Limb (tissue), 2 donors: ENCODE measurements around the gene FOXL3.
"Not testable (repeated sequence)": the region's sequence is repeated elsewhere in the genome, so short reads cannot be mapped to it uniquely, and the experiment has no call there.

Experiments
- DNase-seq, 2 donors: peaks; one replicate each; pipeline ENCODE4 v3.0.0-alpha.2; 2016; ENCODE audit errors: extremely low spot score in 2 of 2

The FOXL3 gene

DNA sequence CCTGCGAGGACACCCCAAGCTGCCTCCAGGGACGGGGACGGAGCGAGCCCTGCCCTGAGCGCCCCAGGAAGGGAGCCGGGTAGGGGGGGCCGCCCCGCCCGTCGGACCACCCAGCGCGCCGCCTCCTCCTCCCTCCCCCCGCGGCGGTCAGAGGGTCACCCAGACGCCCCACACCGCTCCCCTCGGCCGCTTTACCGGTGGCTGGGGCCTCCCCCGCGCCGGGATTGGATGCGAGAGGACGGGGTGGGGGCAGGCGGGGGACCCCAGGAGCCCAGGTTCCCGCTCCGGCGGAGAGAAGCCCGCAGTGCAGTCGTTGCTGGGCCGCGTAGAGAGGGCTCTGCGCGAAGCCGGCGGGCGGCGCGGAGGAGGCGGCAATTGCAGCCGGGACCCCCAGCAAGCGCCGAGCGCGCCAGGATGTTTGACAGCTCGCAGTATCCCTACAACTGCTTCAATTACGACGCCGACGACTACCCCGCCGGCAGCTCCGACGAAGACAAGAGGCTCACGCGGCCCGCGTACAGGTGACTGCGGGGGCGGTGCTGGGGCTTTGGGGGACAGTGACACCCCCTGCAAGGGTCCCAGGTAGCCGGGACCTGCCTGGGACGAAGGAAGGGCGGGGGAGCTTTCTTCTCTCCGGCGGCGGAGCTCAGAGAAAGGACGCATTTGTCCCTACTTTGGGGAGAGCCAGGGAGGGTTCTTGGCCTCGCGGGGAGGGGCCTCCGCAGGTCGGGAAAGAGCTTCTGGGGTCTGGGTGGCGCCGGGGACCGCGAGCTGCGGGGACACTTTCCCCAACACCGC lies at the start of gene FOXL3:
FOXL3 (plus strand) TSS at position 415 of the 798 bp plus-strand sequence; CDS start at position 415, 0 bp downstream.
- no peak for DNase-seq

DNA sequence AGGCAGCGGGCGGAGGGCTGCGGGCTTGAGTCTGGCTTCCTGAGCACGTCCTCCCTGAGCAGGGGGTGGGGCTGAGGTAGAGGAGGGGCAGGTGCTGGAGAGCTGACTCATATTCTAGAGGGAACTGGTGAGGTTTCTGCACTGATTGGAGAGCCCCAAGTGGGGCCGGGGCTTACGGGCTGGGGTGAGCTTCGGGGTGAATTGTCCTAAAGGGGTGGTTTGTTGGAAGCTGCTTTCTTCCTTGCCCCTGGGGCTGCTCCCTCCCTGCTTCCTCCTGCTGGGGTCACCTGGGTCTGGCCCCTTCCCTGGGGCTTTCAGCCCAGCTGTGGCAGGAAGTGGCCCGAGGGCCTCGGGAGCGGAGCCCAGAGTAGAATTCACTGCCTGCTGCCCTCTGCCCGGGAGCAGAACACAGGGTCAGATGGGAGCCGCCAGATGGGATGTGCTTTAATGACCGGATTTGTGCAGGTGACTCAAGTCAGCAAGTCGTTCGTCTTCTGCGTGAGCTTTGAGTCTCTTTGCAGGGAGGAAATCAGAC lies 49.0 kb upstream of the FOXL3 start:
- DNase-seq: no peak

DNA sequence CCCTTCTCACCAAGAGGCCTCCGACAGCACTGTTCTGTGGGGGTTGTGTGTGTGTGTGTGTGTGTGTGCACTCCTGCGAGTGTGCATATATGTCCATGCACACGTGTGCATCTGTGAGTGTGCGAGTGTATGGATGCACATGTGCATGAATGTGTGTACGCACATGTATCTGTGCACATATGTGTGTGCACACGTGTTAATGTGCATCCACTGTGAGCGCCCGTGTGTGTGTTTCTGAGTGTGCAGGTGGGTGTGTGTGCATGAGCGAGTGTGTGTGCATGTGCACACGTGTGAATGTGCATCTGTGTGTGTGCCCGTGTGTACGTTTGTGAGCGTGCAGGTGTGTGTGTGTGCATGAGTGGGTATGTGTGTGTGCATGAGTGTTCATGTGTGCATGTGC lies 48.5 kb upstream of the FOXL3 start:
- DNase-seq: no peak

DNA sequence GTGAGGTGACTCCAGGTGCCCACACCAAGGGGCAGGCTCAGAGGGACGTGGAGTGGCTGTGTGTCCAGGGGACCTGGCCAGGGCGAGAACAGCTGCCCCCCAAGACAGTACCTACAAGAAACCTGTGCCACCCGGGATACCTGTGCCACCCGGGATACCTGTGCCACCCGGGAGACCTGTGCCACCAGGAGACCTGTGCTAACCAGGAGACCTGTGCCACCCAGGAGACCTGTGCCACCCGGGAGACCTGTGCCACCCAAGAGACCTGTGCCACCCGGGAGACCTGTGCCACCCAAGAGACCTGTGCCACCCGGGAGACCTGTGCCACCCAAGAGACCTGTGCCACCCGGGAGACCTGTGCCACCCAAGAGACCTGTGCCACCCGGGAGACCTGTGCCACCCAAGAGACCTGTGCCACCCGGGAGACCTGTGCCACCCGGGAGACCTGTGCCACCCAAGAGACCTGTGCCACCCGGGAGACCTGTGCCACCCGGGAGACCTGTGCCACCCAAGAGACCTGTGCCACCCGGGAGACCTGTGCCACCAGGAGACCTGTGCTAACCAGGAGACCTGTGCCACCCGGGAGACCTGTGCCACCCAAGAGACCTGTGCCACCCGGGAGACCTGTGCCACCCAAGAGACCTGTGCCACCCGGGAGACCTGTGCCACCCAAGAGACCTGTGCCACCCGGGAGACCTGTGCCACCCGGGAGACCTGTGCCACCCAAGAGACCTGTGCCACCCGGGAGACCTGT lies 47.0 kb upstream of the FOXL3 start:
- not testable (repeated sequence) for DNase-seq

DNA sequence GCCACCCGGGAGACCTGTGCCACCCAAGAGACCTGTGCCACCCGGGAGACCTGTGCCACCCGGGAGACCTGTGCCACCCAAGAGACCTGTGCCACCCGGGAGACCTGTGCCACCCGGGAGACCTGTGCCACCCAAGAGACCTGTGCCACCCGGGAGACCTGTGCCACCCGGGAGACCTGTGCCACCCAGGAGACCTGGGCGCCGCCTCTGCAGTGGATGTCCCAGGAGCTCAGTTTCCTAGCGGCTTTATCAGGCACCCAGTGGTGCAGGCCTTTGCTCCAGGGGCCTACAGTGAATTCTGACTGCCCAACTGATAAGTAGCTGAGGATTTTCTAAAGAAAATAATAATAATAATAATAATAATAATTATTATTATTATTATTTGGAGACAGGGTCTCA lies 46.4 kb upstream of the FOXL3 start:
- not testable (repeated sequence) for DNase-seq

DNA sequence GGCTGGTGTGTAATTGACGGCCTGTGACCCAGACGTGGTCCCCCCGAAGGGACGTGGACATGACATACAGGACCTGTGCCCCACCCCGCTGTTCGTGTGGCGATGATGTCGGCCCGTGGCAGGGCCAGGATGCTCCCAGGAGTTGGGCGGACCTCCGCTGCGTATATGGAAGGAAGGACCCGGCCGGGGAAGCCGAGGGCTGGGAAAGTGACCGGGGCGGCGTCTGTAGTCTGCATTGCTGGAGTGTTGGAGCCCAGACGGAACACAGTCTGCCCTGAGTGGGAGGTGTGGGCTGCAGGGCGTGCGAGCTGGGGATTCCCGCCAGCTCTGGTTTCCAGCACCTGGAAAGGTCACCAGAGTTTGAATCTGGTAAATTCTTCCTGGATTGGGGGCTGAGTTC lies 45.0 kb upstream of the FOXL3 start:
- DNase-seq: no peak

DNA sequence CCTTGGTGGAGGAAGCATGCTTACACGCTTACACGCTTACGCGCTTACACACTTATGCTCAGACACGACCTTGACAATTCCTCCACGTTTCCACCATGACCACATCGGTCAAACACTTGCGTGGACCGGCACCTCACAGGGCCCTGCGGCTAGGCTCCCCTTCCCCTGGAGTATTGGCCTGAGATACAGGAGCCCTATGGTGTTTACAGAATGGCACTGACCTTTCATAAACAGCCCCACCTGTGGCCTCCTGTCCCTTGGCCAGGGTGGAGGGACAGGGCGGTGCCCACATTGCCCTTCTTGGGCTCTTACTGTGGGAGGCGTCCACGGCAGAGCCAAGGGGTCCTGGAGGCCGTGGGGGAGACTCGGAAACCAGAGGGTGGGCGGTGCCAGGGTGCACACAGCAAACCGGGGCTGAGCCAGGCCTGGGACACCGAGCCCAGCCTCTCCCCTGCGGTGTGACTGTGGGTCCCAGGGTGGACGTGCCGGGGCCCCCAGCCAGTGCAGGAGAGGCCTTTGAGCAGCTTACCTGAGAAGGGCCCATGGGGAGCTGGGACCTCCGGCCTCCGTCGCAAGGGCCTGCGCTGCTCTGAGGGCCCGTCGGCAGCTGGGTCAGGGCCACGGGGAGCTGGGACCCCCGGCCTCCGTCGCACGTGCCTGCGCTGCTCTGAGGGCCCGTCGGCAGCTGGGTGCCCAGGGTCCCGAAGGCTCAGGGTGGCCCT lies 44.2 kb upstream of the FOXL3 start:
- no peak for DNase-seq

DNA sequence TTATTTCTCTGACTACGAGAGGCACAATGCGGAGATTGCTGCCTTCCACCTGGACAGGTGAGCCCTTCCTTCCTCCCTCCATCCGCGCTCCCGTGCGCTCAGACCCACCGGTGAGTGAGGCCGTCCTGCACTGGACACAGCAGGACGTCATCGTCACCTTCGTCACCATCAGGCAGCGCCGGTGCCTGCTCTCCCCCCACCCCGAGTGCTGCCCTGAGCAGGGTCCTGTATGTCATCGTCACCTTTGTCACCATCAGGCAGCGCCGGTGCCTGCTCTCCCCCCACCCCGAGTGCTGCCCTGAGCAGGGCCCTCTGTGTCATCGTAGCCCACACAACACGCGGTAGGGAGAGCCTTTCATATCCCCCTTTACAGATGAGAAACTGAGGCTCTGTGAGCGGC lies 43.5 kb upstream of the FOXL3 start:
- no peak for DNase-seq

DNA sequence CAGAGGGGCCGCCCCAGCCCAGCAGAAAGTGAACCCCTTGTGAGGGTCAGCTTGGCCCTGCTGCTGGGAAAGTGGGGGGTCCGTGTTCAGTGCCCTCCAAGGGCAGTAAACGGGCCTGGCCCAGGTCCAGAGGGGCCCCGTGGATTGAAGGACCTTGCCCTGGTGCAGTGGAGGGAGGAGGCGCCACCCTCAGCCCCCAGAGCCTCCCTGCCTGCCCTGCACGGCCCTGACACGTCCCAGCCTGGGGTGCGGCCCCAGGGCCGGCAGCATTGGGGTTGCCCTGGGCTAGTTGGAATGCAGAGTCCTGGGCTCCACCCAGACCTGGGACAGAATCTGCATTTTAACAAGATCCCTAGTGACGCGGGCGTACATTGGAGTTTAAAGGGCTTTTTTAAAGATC lies 42.8 kb upstream of the FOXL3 start:
- DNase-seq: no peak

DNA sequence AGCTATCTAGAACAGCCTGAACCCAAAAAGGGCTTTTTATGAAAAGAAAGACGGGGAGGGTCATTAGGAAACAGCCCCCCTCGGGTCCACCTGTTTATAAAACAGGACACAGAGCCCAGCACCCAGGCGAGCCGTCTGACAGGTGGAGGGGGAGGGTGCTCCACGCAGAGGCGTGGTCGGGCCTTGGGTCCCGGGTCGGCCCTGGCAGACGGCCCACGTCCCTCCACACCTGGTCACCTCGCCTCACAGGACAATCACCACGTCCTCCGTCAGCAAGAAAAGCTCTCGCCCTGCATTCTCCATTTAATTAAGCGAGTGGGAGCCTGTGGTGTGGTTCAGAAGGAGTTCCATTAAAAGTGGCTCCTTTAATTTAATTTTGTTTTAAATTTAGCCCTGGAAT lies 42.3 kb upstream of the FOXL3 start:
- no peak for DNase-seq

DNA sequence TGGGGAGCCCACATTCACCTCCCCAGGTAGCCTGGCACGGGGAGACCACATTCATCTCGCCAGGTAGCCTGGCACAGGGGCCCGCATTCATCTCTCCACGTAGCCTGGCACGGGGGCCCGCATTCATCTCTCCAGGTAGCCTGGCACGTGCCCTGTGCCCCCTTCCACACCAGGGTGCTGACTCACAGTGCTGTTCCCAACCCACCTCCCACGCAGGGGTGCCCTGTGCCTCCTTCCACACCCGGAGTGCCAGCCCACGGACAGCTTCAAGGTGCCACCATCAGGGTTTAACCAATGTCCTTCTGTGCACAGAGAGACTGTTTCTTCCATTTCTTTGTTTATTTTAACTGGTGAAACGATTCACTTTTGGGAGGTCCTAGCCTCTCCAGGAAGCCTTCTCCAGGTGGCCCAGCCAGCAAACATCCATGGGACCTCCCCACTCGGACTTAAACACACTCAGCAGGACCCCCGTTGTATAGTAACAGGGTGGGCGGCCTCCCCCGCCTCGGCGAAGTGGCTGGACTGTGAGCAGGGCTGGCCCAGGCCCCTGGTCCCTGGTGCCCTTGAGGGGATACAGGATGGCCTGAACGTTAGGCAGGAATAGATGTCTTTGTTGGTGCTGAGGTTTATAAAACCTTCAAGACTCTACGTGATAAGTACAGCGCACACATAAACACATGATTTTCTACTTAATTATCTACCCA lies 41.1 kb upstream of the FOXL3 start:
- no peak for DNase-seq

DNA sequence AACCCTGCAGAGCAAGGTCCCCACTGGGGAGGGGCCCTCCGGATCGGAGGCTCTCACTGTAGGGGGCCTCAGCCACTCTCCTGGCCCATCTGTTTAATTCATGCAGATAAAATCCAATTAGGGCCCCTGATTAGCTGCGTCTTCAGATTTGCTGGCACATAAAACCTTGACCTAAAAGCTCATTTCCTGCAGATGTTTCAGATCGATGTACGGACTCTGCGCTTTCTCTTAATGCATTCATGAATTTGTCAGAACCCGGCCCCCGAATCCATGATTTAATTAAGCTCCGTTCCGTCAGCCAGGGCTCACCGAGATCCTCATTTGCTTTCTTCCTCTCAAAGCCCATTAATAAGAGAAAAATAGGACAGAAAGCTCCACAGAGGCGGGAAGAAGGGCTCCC lies 40.0 kb upstream of the FOXL3 start:
- no peak for DNase-seq

DNA sequence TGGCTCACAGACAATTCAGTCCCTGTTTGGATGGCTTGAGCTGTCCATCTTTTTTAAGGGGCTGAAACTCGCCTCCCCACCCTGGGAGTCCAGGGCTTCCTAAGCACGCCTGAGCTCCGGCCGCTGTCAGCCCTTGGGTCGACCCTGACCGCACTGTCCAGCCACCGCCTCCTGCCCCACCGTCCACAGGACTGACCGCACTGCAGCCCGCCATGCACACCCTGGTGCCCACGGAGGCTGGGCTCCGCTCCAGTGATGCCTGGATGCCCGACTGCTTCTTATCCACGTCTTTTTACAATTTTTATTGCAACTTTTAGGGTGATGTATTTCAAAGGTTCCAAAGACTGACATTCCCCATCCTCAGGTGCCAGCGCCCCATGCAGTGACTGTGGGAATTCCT lies 39.4 kb upstream of the FOXL3 start:
- no peak for DNase-seq

DNA sequence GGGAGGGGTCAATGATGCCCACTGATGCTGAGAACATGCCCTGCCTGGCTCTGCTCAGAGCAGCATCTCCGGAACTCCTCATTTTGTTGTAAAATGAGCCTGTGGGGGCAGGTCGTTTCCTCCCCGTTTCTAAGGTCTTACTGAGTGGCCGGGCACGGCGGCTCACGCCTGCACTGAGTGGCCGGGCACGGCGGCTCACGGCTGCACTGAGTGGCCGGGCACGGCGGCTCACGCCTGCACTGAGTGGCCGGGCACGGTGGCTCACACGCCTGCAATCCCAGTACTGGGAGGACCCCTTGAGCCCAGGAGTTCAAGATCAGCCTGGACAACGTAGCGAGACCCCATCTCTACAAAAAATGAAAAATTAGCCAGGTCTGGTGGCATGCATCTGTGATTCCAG lies 39.0 kb upstream of the FOXL3 start:
- no peak for DNase-seq

DNA sequence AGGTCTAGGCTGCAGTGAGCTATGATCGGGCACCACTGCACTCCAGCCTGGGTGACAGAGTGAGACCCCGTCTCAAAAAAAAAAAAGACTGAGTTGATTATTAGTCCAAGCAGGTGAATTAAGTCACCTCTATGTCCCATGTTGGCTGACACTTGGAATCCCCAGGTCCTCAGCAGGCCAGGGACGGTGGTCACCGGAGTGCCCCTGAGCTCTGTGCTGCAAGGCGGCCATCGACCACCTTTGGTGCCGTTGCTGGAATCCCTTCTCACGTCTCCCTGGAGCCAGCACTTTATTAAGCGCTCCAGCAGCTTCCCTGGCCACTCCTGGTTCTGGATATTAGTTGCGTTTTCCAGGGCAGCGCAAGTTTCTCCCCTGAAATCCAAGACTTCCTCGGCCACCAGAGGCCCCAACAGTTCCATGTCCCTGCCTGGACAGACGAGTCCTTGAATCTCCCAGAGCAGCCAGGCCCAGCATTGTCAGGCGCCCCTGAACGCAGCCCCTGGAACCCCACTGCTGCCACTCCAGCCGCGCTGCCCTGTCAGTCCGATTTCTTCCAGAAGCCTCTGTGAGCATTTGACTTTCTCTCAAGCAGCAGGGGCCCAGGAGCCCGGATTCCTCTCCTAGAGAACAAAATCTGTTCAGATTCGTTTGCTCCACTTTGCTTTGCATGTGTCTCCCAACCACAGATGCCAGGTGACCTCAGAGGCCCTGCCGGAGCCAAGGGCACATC lies 38.4 kb upstream of the FOXL3 start:
- no peak for DNase-seq

DNA sequence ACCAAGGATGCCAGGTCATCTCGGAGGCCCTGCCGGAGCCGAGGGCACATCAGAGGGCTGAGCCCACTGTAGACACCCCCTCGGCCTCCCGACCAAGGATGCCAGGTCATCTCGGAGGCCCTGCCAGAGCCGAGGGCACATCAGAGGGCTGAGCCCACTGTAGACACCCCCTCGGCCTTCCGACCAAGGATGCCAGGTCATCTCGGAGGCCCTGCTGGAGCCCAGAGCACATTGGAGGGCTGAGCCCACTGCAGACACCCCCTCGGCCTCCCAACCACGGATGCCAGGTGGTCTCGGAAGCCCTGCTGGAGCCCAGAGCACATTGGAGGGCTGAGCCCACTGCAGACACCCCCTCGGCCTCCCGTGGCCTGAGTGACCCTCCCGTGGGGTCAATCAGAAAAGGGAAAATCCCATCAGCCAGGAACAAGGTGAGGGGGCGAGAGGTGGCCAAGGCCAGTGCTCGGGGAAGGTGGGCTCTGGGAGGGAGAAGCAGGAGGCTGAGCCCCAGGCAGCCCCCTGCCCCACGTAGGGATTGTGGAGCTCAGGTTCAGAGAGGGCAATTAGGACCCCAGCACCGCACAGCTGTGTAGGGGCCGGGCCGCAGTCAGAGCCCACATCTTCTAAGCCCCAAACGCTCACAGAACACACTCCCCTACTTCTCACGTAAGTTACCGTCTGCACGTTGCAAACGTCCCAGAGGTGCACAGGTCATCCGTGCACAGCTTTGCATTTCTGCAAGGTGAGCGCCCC lies 37.6 kb upstream of the FOXL3 start:
- DNase-seq: no peak

DNA sequence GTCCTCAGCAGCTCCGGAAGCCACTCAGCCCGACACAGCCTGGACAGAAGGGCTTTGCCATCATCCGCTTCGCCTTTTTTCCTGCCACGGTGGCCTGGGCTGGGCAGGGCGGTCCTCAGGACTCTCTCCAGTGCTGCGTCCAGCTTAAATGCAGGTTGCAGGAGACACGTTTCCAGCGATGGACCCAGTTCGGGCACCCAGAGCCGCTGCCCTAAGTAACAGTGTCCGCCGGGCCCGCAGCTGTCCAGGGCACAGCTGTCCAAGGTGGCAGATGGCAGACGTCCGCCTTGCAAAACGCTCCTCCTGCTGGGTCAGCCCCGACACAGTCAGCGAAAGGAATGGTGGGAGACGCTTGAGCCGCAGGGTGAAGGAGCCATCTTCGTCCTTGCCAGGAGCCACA lies 37.0 kb upstream of the FOXL3 start:
- DNase-seq: no peak

DNA sequence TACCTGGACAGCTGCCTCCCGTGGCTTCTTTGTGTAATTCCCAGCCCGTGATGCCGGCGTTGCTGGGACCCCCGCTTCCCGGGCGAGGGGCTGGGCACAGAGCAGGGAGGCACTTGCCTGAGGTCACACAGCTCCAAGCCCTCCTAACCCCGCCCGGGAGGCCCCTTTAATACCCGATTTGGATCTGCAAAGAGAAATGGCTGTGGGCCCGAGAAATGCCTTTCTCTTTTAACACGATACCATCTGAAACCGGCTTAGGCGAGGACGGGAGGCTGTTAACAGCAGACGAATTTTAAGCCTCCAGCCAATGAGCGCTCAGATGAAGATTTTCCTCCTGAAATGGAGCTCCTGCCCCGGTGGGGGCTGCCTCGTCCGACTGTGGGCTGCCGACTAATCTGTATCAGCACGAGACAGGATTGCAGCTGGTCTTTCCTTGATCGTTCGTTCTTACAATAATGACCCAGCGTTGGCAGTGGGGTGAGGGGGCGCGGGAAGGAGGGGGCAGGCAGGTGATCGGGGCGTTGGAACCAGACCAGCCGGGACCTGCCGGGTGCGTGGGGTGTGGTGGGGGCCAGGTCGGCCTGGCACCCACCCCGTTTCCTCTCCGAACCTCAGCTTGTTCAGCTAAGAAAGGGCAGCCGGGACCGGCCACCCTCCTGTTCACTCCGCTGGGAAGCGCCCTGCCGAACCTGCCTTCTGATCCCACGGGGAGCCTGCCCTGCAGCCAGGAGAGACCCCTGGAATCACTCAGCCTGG lies 36.2 kb upstream of the FOXL3 start:
- no peak for DNase-seq

DNA sequence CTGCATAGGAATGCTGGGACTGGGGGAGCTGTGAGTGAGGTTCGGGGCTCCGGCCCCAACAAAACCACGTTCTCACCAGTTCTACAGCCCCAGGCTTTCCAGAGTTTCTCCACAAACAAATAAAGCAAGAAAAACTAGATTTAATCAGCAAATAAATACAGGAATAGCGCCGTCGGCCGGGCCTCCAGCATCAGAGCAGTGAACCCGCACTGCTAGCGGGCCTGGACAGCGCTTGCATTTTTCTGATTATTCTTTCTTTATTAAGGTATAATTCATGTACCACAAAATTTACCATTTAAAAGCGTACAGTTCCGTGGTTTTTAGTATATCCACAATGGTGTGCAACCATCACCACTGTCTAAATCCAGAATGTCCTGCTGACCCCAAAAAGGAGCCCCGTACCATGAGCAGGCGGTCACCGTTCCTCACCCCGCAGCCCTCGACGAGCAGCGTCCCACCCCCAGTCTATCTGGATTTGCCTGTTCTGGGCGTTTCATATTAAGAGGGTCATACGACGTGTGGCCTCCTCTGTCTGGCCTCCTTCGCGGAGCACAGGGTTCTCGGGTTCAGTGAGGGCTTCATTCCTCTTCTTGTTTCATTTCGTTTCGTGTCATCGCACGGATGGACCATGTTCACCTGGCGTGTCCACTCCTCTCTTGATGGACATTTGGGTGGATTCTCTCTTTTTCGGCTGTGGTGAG lies 35.5 kb upstream of the FOXL3 start:
- no peak for DNase-seq
